ENCODE measurements around the gene ENPP1. TPM values are rescaled to one million over a fixed set of nuclear protein-coding genes. Genes with fewer than 3 reads are reported as not detected.

ENPP1 gene
- total and polyA plus RNA-seq, 2 donors (not counting 1 experiment from before 2014, with no cell fraction given): 48.6 to 85.4 TPM

- no peaks in the 10 kb centered on the region for H3K9me3 ChIP-seq (ENCODE audit: control insufficient read depth, insufficient read depth, low read depth, low read length)
- no peak for TF ChIP-seq CTCF (conservative IDR thresholded peaks at IDR 0.05 in 1 of 2, IDR thresholded peaks at IDR 0.05 in 1 of 2; ENCODE audit: low read depth in 1 of 2, low read length in 2 of 2)
- no peak for TF ChIP-seq EZH2 (IDR thresholded peaks at IDR 0.05; ENCODE audit: low read length, missing control alignments)
- H3K9ac ChIP-seq (ENCODE audit: insufficient read depth, low read length): no peak overlapping the region
- H4K20me1 ChIP-seq (ENCODE audit: control insufficient read depth, extremely low read depth, insufficient read depth, low read length): no peaks in the 10 kb centered on the region
- H2AFZ ChIP-seq (ENCODE audit: low read length): no peak overlapping the region
- H3K36me3 ChIP-seq (ENCODE audit: control insufficient read depth, insufficient read depth, low read length): no peaks in the 10 kb centered on the region
- H3K4me1 ChIP-seq (ENCODE audit: control insufficient read depth, extremely low read depth, insufficient read depth, low read length): no peaks in the 10 kb centered on the region
- H3K4me2 ChIP-seq (ENCODE audit: extremely low read depth, insufficient read depth, low read length): no peak overlapping the region
- no peak overlapping the region for H3K4me3 ChIP-seq (replicated peaks in 1 of 4; ENCODE audit: control extremely low read depth in 1 of 4, insufficient read depth in 1 of 4, low read depth in 3 of 4, low read length in 4 of 4)
- H3K27ac ChIP-seq (ENCODE audit: insufficient read depth, low read length): no peak overlapping the region
- no peaks in the 10 kb centered on the region for H3K27me3 ChIP-seq (ENCODE audit: control insufficient read depth, insufficient read depth, low read length)
- DNase-seq (ENCODE audit: low read depth in 2 of 2): no peak
- peaks cover 5% of the 10 kb centered on the region for H3K79me2 ChIP-seq (ENCODE audit: control insufficient read depth, insufficient read depth, low read length)
These were observed 3.7 kb downstream of the ENPP1 start for GRCh38 chr6:131811500-131811899.

- TF ChIP-seq CTCF (conservative IDR thresholded peaks at IDR 0.05 in 1 of 2, IDR thresholded peaks at IDR 0.05 in 1 of 2; ENCODE audit: low read depth in 1 of 2, low read length in 2 of 2): no peak
- TF ChIP-seq EZH2 (IDR thresholded peaks at IDR 0.05; ENCODE audit: low read length, missing control alignments): no peak
These were observed 6.2 kb downstream of the ENPP1 start for GRCh38 chr6:131813991-131814390.

GRCh38 chr6:131816869-131817268, 9.0 kb downstream of the ENPP1 start:
- H3K4me1 ChIP-seq (ENCODE audit: control insufficient read depth, extremely low read depth, insufficient read depth, low read length): peaks cover 7% of the 10 kb centered on the region
- no peaks in the 10 kb centered on the region for H3K36me3 ChIP-seq (ENCODE audit: control insufficient read depth, insufficient read depth, low read length)
- H3K27me3 ChIP-seq (ENCODE audit: control insufficient read depth, insufficient read depth, low read length): no peaks in the 10 kb centered on the region
- H3K9me3 ChIP-seq (ENCODE audit: control insufficient read depth, insufficient read depth, low read depth, low read length): no peaks in the 10 kb centered on the region
- no peak for DNase-seq (ENCODE audit: low read depth in 2 of 2)
- no peaks in the 10 kb centered on the region for H4K20me1 ChIP-seq (ENCODE audit: control insufficient read depth, extremely low read depth, insufficient read depth, low read length)
- H2AFZ ChIP-seq (ENCODE audit: low read length): no peak overlapping the region
- H3K4me3 ChIP-seq (replicated peaks in 1 of 4; ENCODE audit: control extremely low read depth in 1 of 4, insufficient read depth in 1 of 4, low read depth in 3 of 4, low read length in 4 of 4): no peak overlapping the region
- no peak overlapping the region for H3K9ac ChIP-seq (ENCODE audit: insufficient read depth, low read length)
- no peak overlapping the region for H3K4me2 ChIP-seq (ENCODE audit: extremely low read depth, insufficient read depth, low read length)
- H3K27ac ChIP-seq (ENCODE audit: insufficient read depth, low read length): no peak overlapping the region
- TF ChIP-seq CTCF (conservative IDR thresholded peaks at IDR 0.05 in 1 of 2, IDR thresholded peaks at IDR 0.05 in 1 of 2; ENCODE audit: low read depth in 1 of 2, low read length in 2 of 2) (no peak), EZH2 (IDR thresholded peaks at IDR 0.05; ENCODE audit: low read length, missing control alignments) (no peak)
- H3K79me2 ChIP-seq (ENCODE audit: control insufficient read depth, insufficient read depth, low read length): no peaks in the 10 kb centered on the region

More at GRCh38 chr6:131813991-131814390, 6.2 kb downstream of the ENPP1 start:
- H3K9me3 ChIP-seq (ENCODE audit: control insufficient read depth, insufficient read depth, low read depth, low read length): no peaks in the 10 kb centered on the region
- peak in 1 of 2 donors; percentile 74 for DNase-seq (ENCODE audit: low read depth in 2 of 2)
- no peaks in the 10 kb centered on the region for H4K20me1 ChIP-seq (ENCODE audit: control insufficient read depth, extremely low read depth, insufficient read depth, low read length)
- no peaks in the 10 kb centered on the region for H3K36me3 ChIP-seq (ENCODE audit: control insufficient read depth, insufficient read depth, low read length)
- H3K4me2 ChIP-seq (ENCODE audit: extremely low read depth, insufficient read depth, low read length): no peak overlapping the region
- peaks cover 5% of the 10 kb centered on the region for H3K79me2 ChIP-seq (ENCODE audit: control insufficient read depth, insufficient read depth, low read length)
- H3K27me3 ChIP-seq (ENCODE audit: control insufficient read depth, insufficient read depth, low read length): no peaks in the 10 kb centered on the region
- H3K4me3 ChIP-seq (replicated peaks in 1 of 4; ENCODE audit: control extremely low read depth in 1 of 4, insufficient read depth in 1 of 4, low read depth in 3 of 4, low read length in 4 of 4): no peak overlapping the region
- no peaks in the 10 kb centered on the region for H3K4me1 ChIP-seq (ENCODE audit: control insufficient read depth, extremely low read depth, insufficient read depth, low read length)
- no peak overlapping the region for H3K27ac ChIP-seq (ENCODE audit: insufficient read depth, low read length)
- H2AFZ ChIP-seq (ENCODE audit: low read length): no peak overlapping the region
- H3K9ac ChIP-seq (ENCODE audit: insufficient read depth, low read length): no peak overlapping the region
